CD4-positive, alpha-beta T cell (primary cell): ENCODE data around the gene GALNT12. TPM values are rescaled to one million over a fixed set of nuclear protein-coding genes. Genes with fewer than 3 reads are reported as not detected.

Experiments
- ATAC-seq: fragments of 200-7000 bp; cut with Tn5 transposase; one replicate; pipeline ENCODE4 v1.10.0; 2022; ENCODE audit warnings: mild to moderate bottlenecking; ENCODE audit not compliant: poor library complexity
- CTCF ChIA-PET: fragments of 350-600 bp; sonication (Branson Sonifier 250); formaldehyde crosslinking; loops from one replicate; lab custom pipeline; 2021; ENCODE audit warnings: antibody characterized with exemption, inconsistent platforms; lab: Charles Lee
- POLR2A ChIA-PET: fragments of 350-600 bp; sonication (Branson Sonifier 250); formaldehyde crosslinking; loops from one replicate; lab custom pipeline; 2021; ENCODE audit warnings: antibody characterized with exemption, inconsistent platforms; lab: Charles Lee
- DNase-seq, 14 experiments: peaks; one replicate each; pipeline ENCODE4 v3.0.0-alpha.2; 2013 to 2020; ENCODE audit warnings: mixed read lengths in 2 of 14
- H3K27ac ChIP-seq, 2 donors: one replicate each; pipeline versions ENCODE4 v1.5.1 to v1.7.0; 2013; ENCODE audit warnings: low read length in 2 of 2, low read depth in 1 of 2, mild to moderate bottlenecking in 1 of 2
- H3K27me3 ChIP-seq, 2 experiments: 1 replicate in 1 of 2; 2 replicates in 1 of 2; pipeline versions ENCODE4 v1.6.1 to v1.7.0; 2013; ENCODE audit warnings: low read length in 2 of 2, control low read depth in 1 of 2, mild to moderate bottlenecking in 1 of 2, moderate library complexity in 1 of 2; ENCODE audit not compliant: insufficient read depth in 2 of 2, control insufficient read depth in 1 of 2
- H3K36me3 ChIP-seq: one replicate; pipeline ENCODE4 v1.6.1; 2013; ENCODE audit warnings: low read length, control low read depth; ENCODE audit not compliant: insufficient read depth
- H3K4me1 ChIP-seq: one replicate; pipeline ENCODE4 v1.6.1; 2013; ENCODE audit warnings: low read length, control low read depth; ENCODE audit not compliant: insufficient read depth
- H3K4me3 ChIP-seq: one replicate; pipeline ENCODE4 v1.5.1; 2013; ENCODE audit warnings: mild to moderate bottlenecking, low read length, moderate library complexity
- H3K9me3 ChIP-seq, 2 experiments: 1 replicate in 1 of 2; 2 replicates in 1 of 2; pipeline versions ENCODE4 v1.6.1 to v1.7.0; 2013; ENCODE audit warnings: low read length in 2 of 2, mild to moderate bottlenecking in 2 of 2, control low read depth in 1 of 2, moderate library complexity in 1 of 2; ENCODE audit not compliant: control insufficient read depth in 1 of 2, insufficient read depth in 1 of 2
- H3K27ac Mint-ChIP-seq: one replicate; pipeline ENCODE4 v1.8.0; 2020; ENCODE audit warnings: mixed read lengths
- H3K27me3 Mint-ChIP-seq: one replicate; pipeline ENCODE4 v1.8.0; 2021; ENCODE audit warnings: mixed read lengths
- H3K36me3 Mint-ChIP-seq: one replicate; pipeline ENCODE4 v1.8.0; 2021; ENCODE audit warnings: low read depth, mixed read lengths
- H3K4me1 Mint-ChIP-seq: one replicate; pipeline ENCODE4 v1.8.0; 2021; ENCODE audit warnings: low read depth, mixed read lengths
- H3K4me3 Mint-ChIP-seq: one replicate; pipeline ENCODE4 v1.8.0; 2020; ENCODE audit warnings: mild to moderate bottlenecking, mixed read lengths
- H3K9me3 Mint-ChIP-seq: one replicate; pipeline ENCODE4 v1.8.0; 2020; ENCODE audit warnings: mixed read lengths
- CTCF ChIP-seq: fragments of 200-600 bp; IDR thresholded peaks from one replicate; pipeline ENCODE4 v1.8.0; 2022; ENCODE audit warnings: antibody characterized with exemption, mild to moderate bottlenecking
- intact Hi-C, 2 experiments: fragments of 100-400 bp; cut with DNase I in 1 of 2; cut with micrococcal nuclease in 1 of 2; formaldehyde crosslinking; loops; one replicate each; pipeline versions ENCODE4 v1.15.1 to v1.9.0; 2023 to 2025; cut with DNase I, micrococcal nuclease
- total RNA-seq, 174 experiments: library from RNA in 2 of 174; stranded (reverse) in 2 of 174; gene quantifications; one replicate each; pipeline ENCODE4 v1.2.3 and lab custom pipeline; 2021 to 2026

The GALNT12 gene
- total RNA-seq, 2 experiments from 2014 or later, result 8.7 to 11.5 TPM

- H3K9me3 Mint-ChIP-seq, result no peaks in the 10 kb centered on the region
- ChIA-PET POLR2A (no interaction called here), CTCF (no interaction called here)
- H3K27ac ChIP-seq, result no peak overlapping the region
- H3K36me3 ChIP-seq, result no peaks in the 10 kb centered on the region
- no peaks in the 10 kb centered on the region for H3K4me1 ChIP-seq
- no peak for ATAC-seq
- H3K4me3 Mint-ChIP-seq, result no peak overlapping the region
- peaks cover 0 to 2% of the 10 kb centered on the region in 2 experiments for H3K27me3 ChIP-seq
- H3K9me3 ChIP-seq, result no peaks in the 10 kb centered on the region
- intact Hi-C loops, result no loop called here
- H3K36me3 Mint-ChIP-seq, result no peaks in the 10 kb centered on the region
- no peaks in the 10 kb centered on the region for H3K4me1 Mint-ChIP-seq
- no peak overlapping the region for H3K4me3 ChIP-seq
- no peak for DNase-seq
- TF ChIP-seq CTCF, result no peak
- H3K27me3 Mint-ChIP-seq, result peaks cover 4% of the 10 kb centered on the region
- no peak overlapping the region for H3K27ac Mint-ChIP-seq
Measured at GRCh38 chr9:98864281-98865174, 57.1 kb downstream of the GALNT12 start.

GRCh38 chr9:98865284-98865875 is 57.9 kb downstream of the GALNT12 start:
- no peak overlapping the region for H3K4me3 Mint-ChIP-seq
- no peak for TF ChIP-seq CTCF
- no peak overlapping the region for H3K27ac ChIP-seq
- intact Hi-C loops, result no loop called here
- H3K4me1 ChIP-seq, result no peaks in the 10 kb centered on the region
- H3K36me3 Mint-ChIP-seq, result no peaks in the 10 kb centered on the region
- H3K9me3 Mint-ChIP-seq, result no peaks in the 10 kb centered on the region
- peaks cover 0 to 2% of the 10 kb centered on the region in 2 experiments for H3K27me3 ChIP-seq
- ChIA-PET POLR2A (no interaction called here), CTCF (no interaction called here)
- H3K4me3 ChIP-seq, result no peak overlapping the region
- H3K36me3 ChIP-seq, result no peaks in the 10 kb centered on the region
- H3K27me3 Mint-ChIP-seq, result peaks cover 4% of the 10 kb centered on the region
- H3K4me1 Mint-ChIP-seq, result no peaks in the 10 kb centered on the region
- no peaks in the 10 kb centered on the region for H3K9me3 ChIP-seq
- no peak for DNase-seq
- no peak overlapping the region for H3K27ac Mint-ChIP-seq
- no peak for ATAC-seq

GRCh38 chr9:98866435-98867102 is 59.1 kb downstream of the GALNT12 start:
- Histone ChIP-seq H3K9me3 (no peaks in the 10 kb centered on the region), H3K36me3 (no peaks in the 10 kb centered on the region), H3K27ac (no peak overlapping the region), H3K27me3 (peaks cover 0 to 2% of the 10 kb centered on the region in 2 experiments), H3K4me3 (no peak overlapping the region), H3K4me1 (no peaks in the 10 kb centered on the region)
- ATAC-seq (no peak), DNase-seq (no peak)
- H3K4me1 Mint-ChIP-seq, result no peaks in the 10 kb centered on the region
- intact Hi-C loops, result no loop called here
- H3K36me3 Mint-ChIP-seq, result no peaks in the 10 kb centered on the region
- peaks cover 8% of the 10 kb centered on the region for H3K27me3 Mint-ChIP-seq
- ChIA-PET POLR2A (no interaction called here), CTCF (no interaction called here)
- TF ChIP-seq CTCF, result no peak
- H3K27ac Mint-ChIP-seq, result no peak overlapping the region
- H3K9me3 Mint-ChIP-seq, result no peaks in the 10 kb centered on the region
- no peak overlapping the region for H3K4me3 Mint-ChIP-seq
